PFSK-1 (cell line): Measurements from ENCODE around the gene MAD1L1.

ENCODE experiments used
- FOXP2 ChIP-seq: optimal IDR thresholded peaks from 2 replicates; pipeline ENCODE3; 2011; ENCODE audit warnings: borderline replicate concordance, control low read depth, inconsistent platforms; ENCODE audit not compliant: insufficient read depth; ENCODE audit errors: extremely low read length, extremely low read depth
- POLR2AphosphoS5 ChIP-seq: IDR thresholded peaks from 2 replicates; pipeline ENCODE4 v1.6.1; 2012; ENCODE audit warnings: low read depth, mild to moderate bottlenecking, control low read depth, low read length, moderate library complexity
- SIN3A ChIP-seq: IDR thresholded peaks from 2 replicates; pipeline ENCODE4 v1.6.1; 2012; ENCODE audit warnings: mild to moderate bottlenecking, low read length, moderate library complexity, borderline replicate concordance; ENCODE audit not compliant: insufficient read depth
- TAF1 ChIP-seq: IDR thresholded peaks from 2 replicates; pipeline ENCODE4 v1.6.1; 2012; ENCODE audit warnings: low read length, control low read depth, borderline replicate concordance; ENCODE audit not compliant: insufficient read depth

DNA sequence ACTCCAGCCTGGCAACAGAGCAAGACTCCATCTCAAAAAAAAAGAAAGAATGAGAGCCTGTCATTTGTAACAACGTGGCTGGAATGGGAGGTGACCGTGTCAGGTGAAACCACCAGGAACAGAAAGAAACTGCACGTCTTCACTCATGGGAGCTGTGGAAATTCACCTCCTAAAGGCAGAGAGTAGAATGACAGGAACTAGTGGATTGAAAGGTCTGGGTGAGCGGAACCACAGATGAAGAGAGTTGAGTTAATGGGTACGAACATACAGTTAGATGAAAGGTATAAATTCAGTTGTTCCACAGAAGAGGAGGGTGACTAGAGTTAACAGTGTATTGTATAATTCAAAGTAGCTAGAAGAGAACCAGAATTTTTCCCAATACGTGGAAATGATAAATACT is 78.6 kb downstream of the MAD1L1 start:
- TF ChIP-seq POLR2AphosphoS5 (no peak), TAF1 (no peak), SIN3A (no peak), FOXP2 (no peak)
